Measurements from ENCODE around the gene TUSC2.
"Not testable (repeated sequence)": the region's sequence is repeated elsewhere in the genome, so short reads cannot be mapped to it uniquely, and the experiment has no call there.

Gene TUSC2

GRCh38 chr3:50319894-50320625 is 8.0 kb downstream of the TUSC2 start:
- peaks cover 44% of the 10 kb centered on the region for H3K4me1 Mint-ChIP-seq (ENCODE audit: low read depth)
- peaks cover 8% of the 10 kb centered on the region for H3K36me3 Mint-ChIP-seq (ENCODE audit: low read depth)
- H3K9me3 Mint-ChIP-seq, result no peaks in the 10 kb centered on the region
- no peaks in the 10 kb centered on the region for H3K27me3 Mint-ChIP-seq
- no peak overlapping the region for H3K27ac Mint-ChIP-seq
- H3K4me3 Mint-ChIP-seq, result peak overlapping the region; percentile 91

GRCh38 chr3:50319181-50319893 is 8.7 kb downstream of the TUSC2 start:
- Mint-ChIP-seq H3K27ac (no peak overlapping the region), H3K27me3 (no peaks in the 10 kb centered on the region), H3K4me3 (peak overlapping the region; percentile 26), H3K9me3 (no peaks in the 10 kb centered on the region), H3K4me1 (ENCODE audit: low read depth) (peaks cover 37% of the 10 kb centered on the region), H3K36me3 (ENCODE audit: low read depth) (peaks cover 8% of the 10 kb centered on the region)

- Mint-ChIP-seq H3K27me3 (no peaks in the 10 kb centered on the region), H3K9me3 (no peaks in the 10 kb centered on the region), H3K36me3 (ENCODE audit: low read depth) (peaks cover 8% of the 10 kb centered on the region), H3K27ac (no peak overlapping the region), H3K4me1 (ENCODE audit: low read depth) (peaks cover 37% of the 10 kb centered on the region), H3K4me3 (no peak overlapping the region)
Measured at GRCh38 chr3:50318615-50319014, 9.4 kb downstream of the TUSC2 start.

GRCh38 chr3:50318163-50318562 is 9.9 kb downstream of the TUSC2 start:
- Mint-ChIP-seq H3K27me3 (no peaks in the 10 kb centered on the region), H3K27ac (no peak overlapping the region), H3K4me3 (no peak overlapping the region), H3K9me3 (no peaks in the 10 kb centered on the region), H3K4me1 (ENCODE audit: low read depth) (peaks cover 37% of the 10 kb centered on the region), H3K36me3 (ENCODE audit: low read depth) (peaks cover 8% of the 10 kb centered on the region)

GRCh38 chr3:50317300-50317699 is 10.7 kb downstream of the TUSC2 start:
- H3K4me1 Mint-ChIP-seq (ENCODE audit: low read depth), result peaks cover 37% of the 10 kb centered on the region
- H3K27ac Mint-ChIP-seq, result no peak overlapping the region
- H3K4me3 Mint-ChIP-seq, result no peak overlapping the region
- no peaks in the 10 kb centered on the region for H3K27me3 Mint-ChIP-seq
- peaks cover 8% of the 10 kb centered on the region for H3K36me3 Mint-ChIP-seq (ENCODE audit: low read depth)
- no peaks in the 10 kb centered on the region for H3K9me3 Mint-ChIP-seq

GRCh38 chr3:50316657-50317242 is 11.3 kb downstream of the TUSC2 start:
- Mint-ChIP-seq H3K9me3 (no peaks in the 10 kb centered on the region), H3K36me3 (ENCODE audit: low read depth) (peaks cover 8% of the 10 kb centered on the region), H3K4me3 (no peak overlapping the region), H3K27me3 (no peaks in the 10 kb centered on the region), H3K27ac (no peak overlapping the region), H3K4me1 (ENCODE audit: low read depth) (peaks cover 37% of the 10 kb centered on the region)

GRCh38 chr3:50314816-50315215 is 13.2 kb downstream of the TUSC2 start:
- Mint-ChIP-seq H3K36me3 (ENCODE audit: low read depth) (peaks cover 10% of the 10 kb centered on the region), H3K9me3 (no peaks in the 10 kb centered on the region), H3K27me3 (no peaks in the 10 kb centered on the region), H3K4me3 (no peak overlapping the region), H3K4me1 (ENCODE audit: low read depth) (peaks cover 28% of the 10 kb centered on the region), H3K27ac (no peak overlapping the region)

- Mint-ChIP-seq H3K4me3 (no peak overlapping the region), H3K36me3 (ENCODE audit: low read depth) (peaks cover 14% of the 10 kb centered on the region), H3K4me1 (ENCODE audit: low read depth) (peaks cover 25% of the 10 kb centered on the region), H3K9me3 (no peaks in the 10 kb centered on the region), H3K27me3 (no peaks in the 10 kb centered on the region), H3K27ac (no peak overlapping the region)
Measured at GRCh38 chr3:50314342-50314741, 13.7 kb downstream of the TUSC2 start.

GRCh38 chr3:50312041-50312440 is 16.0 kb downstream of the TUSC2 start:
- H3K27me3 Mint-ChIP-seq, result not testable (repeated sequence)

GRCh38 chr3:50304601-50305000 is 23.4 kb downstream of the TUSC2 start:
- no peak overlapping the region for H3K27ac Mint-ChIP-seq
- no peak overlapping the region for H3K4me3 Mint-ChIP-seq
- no peaks in the 10 kb centered on the region for H3K27me3 Mint-ChIP-seq
- no peaks in the 10 kb centered on the region for H3K9me3 Mint-ChIP-seq
- peaks cover 20% of the 10 kb centered on the region for H3K4me1 Mint-ChIP-seq (ENCODE audit: low read depth)
- H3K36me3 Mint-ChIP-seq (ENCODE audit: low read depth), result peaks cover 6% of the 10 kb centered on the region

More at GRCh38 chr3:50312041-50312440, 16.0 kb downstream of the TUSC2 start:
- not testable (repeated sequence) for H3K27ac Mint-ChIP-seq; H3K4me1 Mint-ChIP-seq (ENCODE audit: low read depth); H3K9me3 Mint-ChIP-seq; H3K4me3 Mint-ChIP-seq
- peaks cover 10% of the 10 kb centered on the region for H3K36me3 Mint-ChIP-seq (ENCODE audit: low read depth)

GRCh38 chr3:50303013-50303815 is 24.8 kb downstream of the TUSC2 start, which contains the start of gene HYAL1:
Gene HYAL1, minus strand, starts transcription at chr3:50303574. Its CDS starts 618 bp downstream, at chr3:50302956.
- Mint-ChIP-seq H3K9me3 (no peaks in the 10 kb centered on the region), H3K4me1 (ENCODE audit: low read depth) (peaks cover 25% of the 10 kb centered on the region), H3K27me3 (no peaks in the 10 kb centered on the region), H3K27ac (no peak within 1 kb of the TSS), H3K36me3 (ENCODE audit: low read depth) (no peaks in the 10 kb centered on the region), H3K4me3 (no peak within 1 kb of the TSS)

GRCh38 chr3:50302095-50303012 is 25.7 kb downstream of the TUSC2 start:
- Mint-ChIP-seq H3K9me3 (no peaks in the 10 kb centered on the region), H3K36me3 (ENCODE audit: low read depth) (no peaks in the 10 kb centered on the region), H3K27ac (no peak overlapping the region), H3K4me3 (no peak overlapping the region), H3K27me3 (no peaks in the 10 kb centered on the region), H3K4me1 (ENCODE audit: low read depth) (peaks cover 29% of the 10 kb centered on the region)

- Mint-ChIP-seq H3K27ac (peak overlapping the region; percentile 91), H3K9me3 (no peaks in the 10 kb centered on the region), H3K36me3 (ENCODE audit: low read depth) (no peaks in the 10 kb centered on the region), H3K4me1 (ENCODE audit: low read depth) (peaks cover 29% of the 10 kb centered on the region), H3K4me3 (peak overlapping the region; percentile 99), H3K27me3 (no peaks in the 10 kb centered on the region)
Measured at GRCh38 chr3:50300681-50301254, 27.3 kb downstream of the TUSC2 start.
